Activated CD4-positive, alpha-beta T cell treated with anti-CD3 and anti-CD28 coated beads, Interleukin-2, amount 50 U/mL, for 1 hour (primary cell): ENCODE data around the gene KIAA0753.
"Not testable (repeated sequence)": the region's sequence is repeated elsewhere in the genome, so short reads cannot be mapped to it uniquely, and the experiment has no call there.

Source experiments
- DNase-seq: peaks from one replicate; pipeline ENCODE4 v3.0.0-alpha.2; 2020

Gene KIAA0753

DNA sequence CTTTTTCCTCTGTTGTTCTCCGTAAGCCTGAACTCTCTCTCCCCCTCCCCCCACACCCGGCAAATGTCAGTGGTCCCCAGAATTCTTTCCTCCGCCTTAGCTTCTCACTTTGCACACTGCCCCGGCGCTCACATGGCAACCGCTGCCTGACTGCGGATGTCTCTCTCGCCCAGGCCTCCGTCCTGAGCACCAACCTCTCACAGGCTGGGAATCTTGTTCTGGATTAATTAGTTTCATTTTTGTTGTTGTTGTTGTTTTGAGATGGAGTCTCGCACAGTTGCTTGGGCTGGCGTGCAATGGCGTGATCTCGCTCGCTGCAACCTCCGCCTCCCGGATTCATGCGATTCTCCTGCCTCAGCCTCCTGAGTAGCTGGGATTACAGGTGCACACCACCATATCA lies 27.7 kb upstream of the KIAA0753 start:
- no peak for DNase-seq

DNA sequence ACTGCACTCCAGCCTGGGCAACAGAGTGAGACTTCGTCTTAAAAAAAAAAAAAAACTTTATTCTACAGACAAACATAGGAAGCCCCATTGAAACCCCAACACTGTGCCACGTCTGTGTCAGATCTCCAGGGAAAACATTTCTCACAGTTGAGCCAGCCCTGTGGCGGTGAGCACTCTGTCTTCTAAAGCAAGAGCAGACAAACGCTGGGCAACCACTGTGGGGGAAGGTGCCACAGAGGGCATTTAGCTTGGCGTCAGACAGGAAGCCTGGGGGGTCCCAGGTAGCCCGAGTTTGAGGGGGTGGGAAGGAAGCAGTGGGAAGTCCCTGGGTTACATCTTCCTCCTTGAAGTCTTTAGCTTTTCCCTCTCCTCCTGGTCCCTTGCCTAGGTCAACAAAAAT lies 27.0 kb upstream of the KIAA0753 start:
- DNase-seq, result no peak

DNA sequence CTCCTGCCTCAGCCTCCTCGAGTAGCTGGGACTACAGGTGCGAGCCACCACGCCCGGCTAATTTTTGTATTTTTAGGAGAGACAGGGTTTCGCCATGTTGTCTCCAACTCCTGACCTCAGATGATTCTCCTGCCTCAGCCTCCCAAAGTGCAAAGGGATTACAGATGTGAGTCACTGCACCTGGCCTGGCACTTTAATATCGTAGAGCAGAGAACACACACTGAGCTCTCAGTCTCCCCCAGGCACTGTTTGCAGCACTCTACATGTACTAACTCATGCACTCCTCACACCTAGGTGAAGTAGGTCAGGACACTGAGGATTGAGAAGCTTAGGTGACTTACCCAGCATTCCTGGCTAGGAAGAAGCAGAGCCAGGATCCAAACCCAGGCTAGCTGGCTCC lies 26.0 kb upstream of the KIAA0753 start:
- no peak for DNase-seq

DNA sequence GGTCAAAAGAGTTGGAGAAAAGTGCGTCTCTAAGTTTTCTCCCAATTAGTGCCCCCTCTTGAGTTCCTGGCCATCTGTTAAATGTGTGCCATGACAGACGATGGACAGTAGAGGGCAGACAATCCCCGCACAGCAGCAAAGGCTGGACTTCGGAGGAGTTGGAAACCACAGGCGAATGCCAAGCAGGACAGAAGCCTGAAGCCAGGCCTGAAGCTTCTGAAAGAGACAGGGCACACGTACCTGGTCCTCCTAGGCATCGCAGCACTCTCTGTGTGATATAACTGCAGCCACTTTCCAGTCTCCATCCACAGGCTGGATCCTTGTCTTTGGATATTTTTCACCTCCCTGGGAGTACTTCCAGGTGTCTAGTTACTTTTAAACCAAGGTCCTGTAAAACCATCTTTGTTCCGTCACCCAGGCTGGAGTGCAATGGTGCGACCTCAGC lies 25.6 kb upstream of the KIAA0753 start:
- no peak for DNase-seq

DNA sequence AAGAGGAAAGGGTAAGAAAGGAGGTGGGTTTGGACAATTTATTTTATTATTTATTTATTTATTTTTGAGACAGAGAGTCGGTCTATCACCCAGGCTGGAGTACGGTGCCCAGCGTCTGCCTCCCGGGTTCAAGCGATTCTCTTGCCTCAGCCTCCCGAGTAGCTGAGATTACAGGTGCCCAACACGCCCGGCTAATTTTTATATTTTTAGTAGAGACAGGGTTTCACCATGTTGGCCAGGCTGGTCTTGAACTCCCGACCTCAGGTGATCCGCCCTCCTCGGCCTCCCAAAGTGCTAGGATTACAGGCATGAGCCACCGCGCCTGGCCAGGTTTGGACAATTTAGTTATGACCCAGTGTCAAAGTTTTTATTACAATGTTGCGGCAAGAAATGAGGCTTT lies 22.7 kb upstream of the KIAA0753 start:
- DNase-seq, result not testable (repeated sequence)

DNA sequence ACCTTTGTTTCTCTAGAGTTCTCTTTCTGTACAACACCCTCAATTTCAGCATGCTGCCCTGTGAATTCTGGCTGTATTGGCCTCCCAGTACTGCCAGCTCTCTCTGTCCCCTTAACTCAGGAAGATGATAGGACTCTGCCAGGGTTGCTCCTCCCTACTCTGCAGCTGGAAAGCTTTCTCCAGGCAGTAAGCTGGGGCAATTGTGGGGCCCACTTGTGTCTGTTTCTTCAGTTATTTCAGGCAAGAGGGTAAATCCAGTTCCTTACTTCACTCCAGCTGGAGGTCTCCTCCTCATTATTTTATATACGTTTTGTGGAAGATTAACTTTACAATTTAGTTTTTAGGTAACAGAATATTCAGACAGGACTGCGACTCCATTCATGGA lies 20.9 kb upstream of the KIAA0753 start:
- no peak for DNase-seq

DNA sequence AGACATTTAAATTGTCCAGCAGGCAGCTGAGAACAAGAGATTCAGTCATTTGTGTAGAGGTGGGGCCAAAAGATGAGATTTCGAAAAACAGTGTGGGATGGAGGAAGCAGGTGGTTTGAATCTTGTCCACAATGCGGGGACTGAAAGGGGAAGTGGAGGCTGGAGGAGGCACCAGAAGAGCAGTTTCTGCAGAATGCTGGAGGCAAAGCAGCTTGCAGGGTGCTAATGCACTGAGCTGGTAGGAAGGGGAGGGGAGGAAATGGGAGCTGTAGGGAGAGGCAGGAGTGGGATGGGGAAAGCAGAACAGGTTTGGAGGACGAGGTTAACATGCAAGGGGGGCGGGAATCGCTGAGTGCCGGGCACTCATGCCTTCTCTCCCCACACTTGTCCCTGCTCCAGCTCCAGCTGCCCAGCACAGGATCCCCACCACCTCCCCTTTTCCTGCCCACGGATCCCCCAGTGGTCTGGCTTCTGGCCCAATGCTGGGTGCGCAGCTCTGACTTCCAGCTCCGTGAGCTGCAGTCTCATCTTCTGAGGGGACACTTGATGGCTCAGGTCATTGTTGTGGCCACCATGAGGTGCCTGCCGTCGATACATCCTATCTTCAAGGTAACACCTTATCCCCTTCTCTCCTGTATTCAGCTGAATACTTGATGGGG lies 20.4 kb upstream of the KIAA0753 start:
- no peak for DNase-seq

DNA sequence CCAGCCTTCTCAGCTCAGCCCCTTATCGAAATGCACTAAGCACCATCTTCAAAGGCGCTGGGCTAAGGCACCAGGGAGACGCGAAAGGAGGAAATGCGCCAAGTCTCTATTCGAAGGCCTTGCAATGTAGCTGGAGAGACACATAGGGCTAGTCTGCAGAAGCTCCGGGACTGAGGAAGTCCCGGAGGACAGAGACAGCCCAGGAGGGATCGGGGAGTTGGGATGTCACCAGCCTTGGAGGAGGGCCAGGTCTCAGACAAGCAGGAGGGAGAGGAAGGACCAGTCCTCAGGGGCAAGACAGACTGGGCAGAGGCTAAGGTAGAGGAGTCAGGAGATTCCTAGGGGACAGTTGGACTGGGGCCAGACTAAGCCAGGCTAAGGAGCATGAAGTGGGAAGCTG lies 19.6 kb upstream of the KIAA0753 start:
- DNase-seq, result no peak

DNA sequence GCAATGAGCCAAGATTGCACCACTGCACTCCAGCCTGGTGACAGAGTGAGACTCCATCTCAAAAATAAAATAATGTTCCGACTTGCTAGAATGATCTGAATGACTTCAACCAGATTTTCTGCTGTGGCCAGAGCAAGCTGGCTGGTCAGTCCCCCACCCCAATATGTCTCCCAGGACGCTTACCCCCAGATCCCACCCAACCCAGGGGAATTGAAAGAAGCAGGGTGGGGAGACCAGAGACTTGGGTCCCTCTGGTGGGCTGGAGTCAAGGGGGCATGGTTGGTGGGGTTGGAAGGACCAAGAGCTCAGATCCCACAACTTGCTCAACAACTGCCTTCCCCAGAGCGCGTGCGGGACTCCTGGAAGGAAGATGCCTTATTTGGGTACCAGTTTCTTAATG lies 17.9 kb upstream of the KIAA0753 start:
- not testable (repeated sequence) for DNase-seq

DNA sequence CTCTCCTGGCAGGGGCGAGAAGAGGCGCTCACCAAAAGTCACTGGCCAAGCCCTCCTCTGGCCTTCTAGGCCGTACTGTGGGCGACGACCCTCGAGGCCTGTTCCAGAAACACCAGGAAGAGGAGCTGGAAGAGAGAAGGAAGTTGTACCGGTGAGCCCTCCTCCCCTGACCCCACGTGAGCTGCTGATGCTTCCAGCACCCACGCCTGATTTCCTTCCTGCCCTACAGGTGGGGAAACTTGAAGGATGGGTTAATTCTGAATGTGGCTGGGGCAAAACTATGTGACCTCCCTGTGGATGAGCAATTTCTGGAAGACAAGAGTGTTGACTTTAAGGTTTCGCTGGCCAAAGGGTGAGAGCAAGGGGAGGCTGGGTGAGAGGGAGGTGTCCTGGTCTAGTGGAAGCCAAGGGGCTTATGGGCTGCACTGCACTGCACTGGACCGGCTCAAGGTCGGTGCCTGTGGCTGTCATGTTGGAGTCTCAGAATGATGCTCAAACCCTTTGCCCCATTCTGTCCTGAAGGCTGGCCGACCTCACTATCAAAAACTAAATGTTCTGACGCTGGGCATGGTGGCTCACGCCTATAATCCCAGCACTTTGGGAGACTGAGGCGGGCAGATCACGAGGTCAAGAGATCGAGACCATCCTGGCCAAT lies 17.2 kb upstream of the KIAA0753 start:
- DNase-seq, result no peak

DNA sequence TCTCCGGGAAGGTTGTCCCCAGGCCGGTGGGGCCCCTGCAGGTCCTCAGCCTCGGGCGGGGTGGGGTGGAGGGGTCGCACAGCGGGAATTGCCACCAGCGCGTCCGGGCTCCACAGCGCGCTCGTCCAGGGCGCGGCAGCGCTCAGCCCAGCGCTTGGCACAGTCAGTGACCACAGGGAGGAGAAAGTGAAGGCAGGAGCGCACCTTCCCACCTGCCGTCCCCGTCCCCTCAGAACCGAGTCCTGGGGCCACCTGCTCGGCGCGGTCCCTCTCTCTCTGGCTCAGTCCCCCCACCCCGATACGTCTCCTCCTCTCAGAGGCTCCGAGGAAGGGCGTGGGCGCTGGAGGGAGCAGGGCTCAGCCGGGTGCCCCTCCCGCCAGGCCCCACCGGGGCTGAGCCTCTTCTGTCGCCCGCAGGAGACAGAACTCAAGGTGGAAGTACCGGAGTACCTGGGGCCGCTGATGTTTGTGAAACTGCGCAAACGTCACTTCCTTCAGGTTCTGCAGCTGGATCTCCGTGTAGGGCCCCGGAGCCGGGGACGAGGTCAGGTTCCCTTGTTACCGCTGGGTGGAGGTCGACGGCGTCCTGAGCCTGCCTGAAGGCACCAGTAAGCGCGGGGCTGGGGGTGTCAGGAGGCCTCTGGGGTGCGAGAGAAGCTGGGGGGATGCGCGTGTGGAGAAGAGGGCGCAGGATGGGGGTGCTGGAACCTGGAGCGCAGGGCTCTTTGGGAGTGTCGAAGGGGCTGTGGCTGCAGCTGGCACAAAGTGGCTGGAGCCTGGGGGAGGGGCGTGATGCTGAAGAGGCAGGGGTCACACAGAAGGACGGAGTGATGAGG lies 16.5 kb upstream of the KIAA0753 start:
- DNase-seq, result peak; percentile 66

DNA sequence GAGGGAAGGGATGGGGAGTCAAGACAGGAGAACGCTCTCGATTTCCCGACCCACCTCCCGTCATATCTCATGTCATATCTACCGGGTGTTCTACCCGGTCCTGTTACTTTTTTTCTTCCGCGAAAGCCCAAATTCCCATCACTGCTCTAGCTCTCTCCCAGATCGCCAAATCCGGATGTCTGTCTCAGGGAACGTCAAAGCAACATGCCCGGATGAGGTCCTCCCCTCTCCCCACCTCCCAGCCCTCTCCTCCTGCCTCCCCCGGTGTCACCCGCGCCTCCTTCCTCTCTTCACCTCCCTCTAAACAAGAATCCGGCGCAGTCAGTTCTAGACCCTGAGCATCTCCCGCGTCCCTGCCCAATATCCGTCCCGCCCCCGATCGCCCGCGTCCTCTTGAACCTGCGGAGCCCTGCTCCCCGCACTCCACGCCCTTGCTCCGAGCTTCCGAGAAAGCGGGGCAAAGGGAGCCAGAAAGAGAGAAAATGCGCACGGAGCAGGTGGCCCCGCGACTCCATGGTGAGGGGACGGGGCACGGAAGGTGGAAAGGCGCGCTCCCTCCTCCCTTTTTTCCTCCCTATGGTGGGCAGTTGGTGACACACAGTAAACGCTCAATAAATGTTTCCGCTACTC lies 15.3 kb upstream of the KIAA0753 start:
- not testable (repeated sequence) for DNase-seq

DNA sequence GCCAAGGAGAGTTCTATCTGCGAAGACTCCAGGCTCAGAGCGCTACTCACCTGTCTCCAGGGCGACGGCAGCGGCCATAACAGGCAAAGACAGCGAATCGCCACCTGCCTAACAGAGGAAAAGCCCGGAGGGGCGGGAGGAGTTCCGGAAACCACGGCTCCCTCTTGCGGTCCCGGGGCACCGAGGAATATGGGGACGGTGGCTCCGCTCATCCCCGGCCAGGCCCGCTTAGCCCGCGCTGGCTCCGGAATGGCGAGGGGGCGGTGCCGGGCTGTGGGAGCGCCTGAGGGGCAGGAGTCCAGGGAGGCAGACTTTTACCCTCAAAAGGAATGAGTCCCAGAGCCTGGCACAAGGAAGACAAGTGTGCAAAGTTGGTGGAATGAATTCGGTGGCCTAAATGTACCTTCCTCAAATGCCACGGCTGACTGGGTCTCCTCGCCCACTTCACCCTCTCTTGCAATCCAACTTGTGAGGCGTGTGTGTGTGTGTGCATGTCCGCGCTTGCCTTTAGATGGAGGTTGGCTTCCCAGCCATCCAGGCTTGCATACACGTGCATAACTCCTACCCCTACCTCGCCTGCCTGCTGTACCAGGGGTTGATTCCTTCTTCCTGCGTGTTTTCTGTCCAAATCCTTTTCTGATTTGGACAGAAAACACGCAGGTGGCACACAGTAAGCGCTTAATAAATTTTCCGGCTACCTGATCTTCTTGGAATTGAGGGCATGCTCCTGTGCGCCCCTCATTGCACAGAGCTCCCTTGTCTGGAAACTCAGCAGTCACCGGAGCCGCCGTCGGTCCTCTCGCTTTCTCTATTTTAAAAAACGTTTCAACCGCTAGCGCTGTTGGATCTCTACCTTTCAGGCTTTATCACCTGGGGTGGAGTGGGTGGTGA lies 14.6 kb upstream of the KIAA0753 start:
- DNase-seq, result no peak

DNA sequence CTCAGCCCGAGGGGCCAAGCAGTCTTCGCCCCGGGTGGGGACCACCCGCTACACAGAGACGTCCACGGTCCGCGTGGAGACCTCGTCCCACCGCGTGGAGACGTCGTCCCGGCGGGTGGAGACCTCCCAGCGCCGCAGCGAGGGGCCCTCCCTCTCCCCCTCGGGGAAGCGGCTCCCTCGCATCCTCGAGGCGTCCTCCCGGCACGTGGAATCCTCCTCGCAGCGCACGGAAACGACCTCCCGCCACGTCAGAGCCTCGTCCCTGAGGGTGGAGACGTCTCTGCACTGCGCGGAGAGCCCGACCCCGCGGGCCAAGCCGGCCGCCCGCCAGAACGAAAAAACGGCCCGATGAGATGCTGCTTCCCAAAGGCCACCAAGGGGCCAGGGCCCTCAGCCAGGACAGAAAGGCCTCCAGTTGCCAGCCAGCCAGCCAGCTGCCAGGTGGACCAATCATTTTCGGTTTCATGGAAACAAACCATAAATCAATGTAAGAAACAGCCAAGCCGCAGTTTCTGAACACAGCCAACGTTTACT lies 11.5 kb upstream of the KIAA0753 start:
- no peak for DNase-seq

DNA sequence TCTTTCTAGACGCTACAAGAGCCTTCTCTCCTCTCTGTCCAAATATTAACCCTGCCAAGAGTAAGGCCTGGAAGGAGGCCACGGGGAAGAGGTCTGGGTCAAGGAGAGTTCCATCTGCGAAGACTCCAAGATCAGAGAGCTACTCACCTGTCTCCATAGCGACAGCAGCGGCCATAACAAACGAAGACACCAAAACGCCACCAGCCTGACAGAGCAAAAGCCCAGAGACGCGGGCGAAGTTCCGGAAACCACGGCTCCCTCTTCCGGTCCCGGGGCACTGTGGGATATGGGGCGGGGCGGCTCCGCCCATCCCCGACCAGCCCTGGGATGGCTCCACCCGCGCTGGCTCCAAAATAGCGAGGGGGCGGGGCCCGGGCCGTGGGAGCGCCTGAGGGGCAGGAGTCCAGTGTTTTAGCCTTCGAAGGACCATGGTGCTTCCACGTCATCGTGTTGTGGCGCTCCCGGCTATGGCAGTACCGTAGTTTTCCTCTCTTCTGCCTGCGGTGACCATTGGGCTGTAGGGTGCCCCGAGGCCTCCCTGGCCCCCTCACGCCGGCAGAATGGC lies 10.9 kb upstream of the KIAA0753 start, which contains the start of the genes C17orf100 and MED31:
TSS of gene C17orf100 (plus strand) at position 409 of the 565 bp plus-strand sequence. CDS start at position 561, 152 bp downstream.
TSS of gene MED31 (minus strand) at position 252 of the 565 bp plus-strand sequence. CDS start at position 175, 77 bp downstream.
- DNase-seq, result peak; percentile 92

DNA sequence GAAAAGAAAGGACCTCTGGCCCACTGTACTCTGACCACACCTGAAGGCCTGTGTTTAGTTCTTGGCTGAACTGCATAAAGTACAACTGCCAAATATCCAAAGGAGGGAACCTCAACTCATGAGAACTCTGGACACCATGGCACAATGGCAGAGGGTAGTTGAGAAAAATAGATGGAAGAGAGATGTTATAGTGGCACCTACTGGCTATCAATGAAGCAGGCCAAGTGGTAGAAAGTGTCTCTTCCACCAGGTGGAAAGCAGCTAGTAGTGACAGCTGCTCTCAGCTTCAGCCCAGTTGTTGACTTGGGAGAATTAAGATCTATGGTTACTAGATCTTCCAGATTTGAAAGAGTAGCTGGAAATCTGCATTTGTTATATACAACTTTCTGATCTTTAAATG lies 7.7 kb upstream of the KIAA0753 start:
- no peak for DNase-seq

DNA sequence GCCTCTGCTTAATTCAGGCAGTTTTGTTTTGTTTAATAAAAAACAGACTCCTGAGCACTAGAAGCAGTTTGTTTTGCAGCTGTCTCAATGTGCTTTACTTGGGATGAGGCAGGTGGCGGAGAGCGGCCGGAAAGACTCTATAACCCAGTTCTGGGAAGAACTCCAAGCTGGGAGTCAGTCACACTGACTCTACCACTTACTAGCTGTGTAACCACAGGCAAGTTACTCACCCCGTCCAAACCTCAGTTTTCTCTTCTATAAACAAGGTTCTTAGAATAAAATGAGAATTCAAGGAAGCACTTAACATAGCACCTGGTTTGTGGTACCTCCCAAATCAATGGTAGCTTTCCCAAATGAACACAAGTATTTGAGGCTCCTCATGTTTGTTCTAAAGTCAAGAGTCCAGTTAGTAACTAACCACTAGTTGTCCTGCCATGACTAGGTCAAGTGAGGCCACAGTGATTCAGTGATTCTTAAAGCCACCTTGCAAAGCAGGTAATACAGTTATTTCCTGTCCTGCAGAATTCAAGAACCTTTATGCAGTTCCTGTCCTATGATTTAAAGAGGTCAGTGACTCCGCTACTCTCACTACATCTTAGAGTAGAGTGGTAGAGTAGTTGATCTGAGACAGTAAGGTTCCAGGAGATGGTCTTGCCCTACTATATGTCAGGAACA lies 3.1 kb upstream of the KIAA0753 start:
- DNase-seq, result no peak

DNA sequence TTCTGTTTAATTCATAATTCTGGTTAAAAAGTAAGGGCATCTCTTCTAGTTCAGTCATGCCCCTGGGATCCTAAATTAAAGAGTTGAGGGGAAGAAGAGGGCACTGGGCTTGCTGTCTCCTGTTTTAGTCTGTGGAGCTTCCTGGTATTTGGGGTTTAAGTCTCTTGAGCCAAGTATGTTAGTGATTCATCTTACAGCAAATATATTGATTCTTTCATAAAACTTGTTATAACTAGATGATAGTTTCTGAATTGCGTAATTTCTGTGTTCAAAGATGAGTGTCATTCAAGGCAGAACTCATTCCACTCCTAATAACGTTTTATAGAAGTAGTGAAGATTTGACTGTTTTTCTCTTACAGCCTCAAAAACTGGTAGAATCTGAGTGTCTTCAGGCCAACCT lies 2.1 kb upstream of the KIAA0753 start:
- no peak for DNase-seq

DNA sequence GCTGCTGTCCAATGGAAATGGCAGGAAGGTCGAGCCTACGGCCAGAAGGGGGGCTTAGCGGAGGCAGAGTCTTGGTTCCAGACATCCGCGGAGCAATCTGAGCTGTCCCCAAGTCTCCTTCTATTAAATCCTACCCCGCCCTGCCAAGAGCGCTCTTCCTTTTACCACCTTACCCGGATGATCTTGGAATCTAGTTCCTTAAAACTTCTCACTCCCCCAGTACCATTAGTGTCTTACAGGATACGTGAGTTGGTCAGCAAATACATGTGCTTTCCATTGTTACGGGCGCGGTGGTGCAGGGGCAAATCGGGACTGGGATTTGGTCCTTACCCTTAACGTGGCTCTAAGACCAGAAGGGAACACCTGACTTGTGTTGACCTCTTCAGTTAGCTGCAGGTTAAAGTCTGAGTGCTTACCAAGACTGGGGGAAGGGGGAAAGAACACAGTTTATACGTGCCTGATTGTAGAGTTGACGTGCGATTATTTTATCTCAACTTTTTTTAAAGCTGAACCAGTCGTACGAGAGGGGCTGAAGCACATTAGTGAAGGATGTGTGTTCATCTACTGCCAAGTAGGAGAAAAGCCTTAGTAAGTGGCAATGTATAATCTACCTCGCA lies 844 bp upstream of the KIAA0753 start:
- DNase-seq, result no peak
